ENCODE results near the gene ZC3H10. TPM values are rescaled to one million over a fixed set of nuclear protein-coding genes. Genes with fewer than 3 reads are reported as not detected.

ZC3H10 gene
- total and polyA plus RNA-seq, 2 of the 13 experiments (the other 11 are each of a cell fraction or from before 2014, with no cell fraction given) = 0.70 to 2.3 TPM

DNA sequence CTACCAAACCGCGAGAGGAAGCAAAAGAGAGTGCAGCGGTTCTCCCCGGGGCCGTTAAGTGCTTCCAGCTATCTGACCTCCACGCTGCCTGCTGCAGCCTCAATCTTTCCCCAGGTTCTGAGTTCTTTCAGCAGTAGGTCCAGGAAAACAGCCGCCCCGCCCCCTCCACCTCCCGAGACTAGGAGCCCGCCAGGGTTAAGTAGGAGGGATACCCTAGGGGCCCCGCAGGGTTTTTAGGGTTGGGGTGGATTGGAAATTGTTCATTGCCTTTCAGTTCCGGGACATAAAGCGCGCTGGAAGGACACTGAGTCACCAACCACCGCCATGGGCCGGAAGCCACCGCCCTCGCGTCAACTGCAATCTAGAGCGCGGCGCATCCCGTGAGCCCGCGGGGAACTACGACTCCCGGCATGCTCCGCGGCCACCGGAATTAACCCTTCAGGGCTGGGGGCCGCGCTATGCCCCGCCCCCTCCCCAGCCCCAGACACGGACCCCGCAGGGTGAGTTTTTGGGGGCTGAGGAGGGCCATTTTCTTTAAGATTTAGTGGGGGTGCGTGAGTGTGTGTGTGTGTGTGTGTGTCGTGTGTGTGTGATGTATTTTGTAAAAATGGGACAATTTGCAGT is 34.2 kb downstream of the ZC3H10 start, which contains the start of gene MYL6B (continued):
- TF ChIP-seq MAZ (IDR thresholded peaks at IDR 0.05; ENCODE audit: borderline replicate concordance, low read depth, low read length) (peak; percentile 80; the same call in 1 of the 2 replicates), MAZ (CRISPR knock-in tag; IDR thresholded peaks at IDR 0.05; ENCODE audit: low read depth) (0 out of 2 replicates have a peak, but pooled peaks have one; percentile 58), ARHGAP35 (CRISPR knock-in tag; IDR thresholded peaks at IDR 0.05; ENCODE audit: borderline replicate concordance) (0 out of 2 replicates have a peak, but pooled peaks have one; percentile 22), ZFP82 (CRISPR knock-in tag; IDR thresholded peaks at IDR 0.05; ENCODE audit: borderline replicate concordance) (no peak; the same call in 1 of the 2 replicates), KAT2B (IDR thresholded peaks at IDR 0.05; ENCODE audit: borderline replicate concordance, low read depth, low read length) (no peak), DNMT1 (CRISPR knock-in tag; IDR thresholded peaks at IDR 0.05) (no peak), ZBTB42 (CRISPR knock-in tag; IDR thresholded peaks at IDR 0.05) (no peak), POLR2A (IDR thresholded peaks at IDR 0.05; ENCODE audit: insufficient read depth in 1 of 2, low read depth in 2 of 2, low read length in 2 of 2) (peak; percentile 66 to 81; a peak in 2 of 4 replicates), ZNF607 (CRISPR knock-in tag; IDR thresholded peaks at IDR 0.05; ENCODE audit: borderline replicate concordance) (no peak; the same call in 1 of the 2 replicates), ZNF558 (CRISPR knock-in tag; IDR thresholded peaks at IDR 0.05; ENCODE audit: borderline replicate concordance) (no peak), PRMT3 (CRISPR knock-in tag; IDR thresholded peaks at IDR 0.05; ENCODE audit: borderline replicate concordance, low read depth) (no peak), ZFP62 (CRISPR knock-in tag; IDR thresholded peaks at IDR 0.05) (no peak), FOXK1 (CRISPR knock-in tag; IDR thresholded peaks at IDR 0.05; ENCODE audit: borderline replicate concordance, low read depth) (peak; percentile 73; the same call in 1 of the 2 replicates), CHD4 (IDR thresholded peaks at IDR 0.05; ENCODE audit: borderline replicate concordance, low read length) (no peak; the same call in 1 of the 2 replicates), DPF2 (CRISPR knock-in tag; IDR thresholded peaks at IDR 0.05; ENCODE audit: borderline replicate concordance, low read depth) (no peak), FOXA1 (IDR thresholded peaks at IDR 0.05) (no peak), FOXA1 (CRISPR knock-in tag; IDR thresholded peaks at IDR 0.05) (0 out of 2 replicates have a peak, but pooled peaks have one; percentile 29), FOXK2 (IDR thresholded peaks at IDR 0.05) (no peak), ZKSCAN1 (IDR thresholded peaks at IDR 0.05; ENCODE audit: low read length) (no peak), BCL6 (CRISPR knock-in tag; IDR thresholded peaks at IDR 0.05) (0 out of 2 replicates have a peak, but pooled peaks have one; percentile 25), ZFP36 (IDR thresholded peaks at IDR 0.05; ENCODE audit: borderline replicate concordance, low read depth, low read length, partially characterized antibody) (no peak), MBD4 (IDR thresholded peaks at IDR 0.05; ENCODE audit: borderline replicate concordance, low read length) (no peak), ZSCAN9 (CRISPR knock-in tag; IDR thresholded peaks at IDR 0.05; ENCODE audit: borderline replicate concordance) (no peak), NFE2 (CRISPR knock-in tag; IDR thresholded peaks at IDR 0.05) (no peak)
- TF ChIP-seq, protein P1, sequence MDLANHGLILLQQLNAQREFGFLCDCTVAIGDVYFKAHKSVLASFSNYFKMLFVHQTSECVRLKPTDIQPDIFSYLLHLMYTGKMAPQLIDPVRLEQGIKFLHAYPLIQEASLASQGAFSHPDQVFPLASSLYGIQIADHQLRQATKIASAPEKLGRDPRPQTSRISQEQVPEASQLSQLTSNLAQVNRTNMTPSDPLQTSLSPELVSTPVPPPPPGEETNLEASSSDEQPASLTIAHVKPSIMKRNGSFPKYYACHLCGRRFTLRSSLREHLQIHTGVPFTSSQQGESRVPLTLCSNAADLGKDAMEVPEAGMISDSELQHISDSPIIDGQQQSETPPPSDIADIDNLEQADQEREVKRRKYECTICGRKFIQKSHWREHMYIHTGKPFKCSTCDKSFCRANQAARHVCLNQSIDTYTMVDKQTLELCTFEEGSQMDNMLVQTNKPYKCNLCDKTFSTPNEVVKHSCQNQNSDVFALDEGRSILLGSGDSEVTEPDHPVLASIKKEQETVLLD (CRISPR knock-in tag; IDR thresholded peaks at IDR 0.05; ENCODE audit: low read depth) = no peak
- TF ChIP-seq, protein P2, sequence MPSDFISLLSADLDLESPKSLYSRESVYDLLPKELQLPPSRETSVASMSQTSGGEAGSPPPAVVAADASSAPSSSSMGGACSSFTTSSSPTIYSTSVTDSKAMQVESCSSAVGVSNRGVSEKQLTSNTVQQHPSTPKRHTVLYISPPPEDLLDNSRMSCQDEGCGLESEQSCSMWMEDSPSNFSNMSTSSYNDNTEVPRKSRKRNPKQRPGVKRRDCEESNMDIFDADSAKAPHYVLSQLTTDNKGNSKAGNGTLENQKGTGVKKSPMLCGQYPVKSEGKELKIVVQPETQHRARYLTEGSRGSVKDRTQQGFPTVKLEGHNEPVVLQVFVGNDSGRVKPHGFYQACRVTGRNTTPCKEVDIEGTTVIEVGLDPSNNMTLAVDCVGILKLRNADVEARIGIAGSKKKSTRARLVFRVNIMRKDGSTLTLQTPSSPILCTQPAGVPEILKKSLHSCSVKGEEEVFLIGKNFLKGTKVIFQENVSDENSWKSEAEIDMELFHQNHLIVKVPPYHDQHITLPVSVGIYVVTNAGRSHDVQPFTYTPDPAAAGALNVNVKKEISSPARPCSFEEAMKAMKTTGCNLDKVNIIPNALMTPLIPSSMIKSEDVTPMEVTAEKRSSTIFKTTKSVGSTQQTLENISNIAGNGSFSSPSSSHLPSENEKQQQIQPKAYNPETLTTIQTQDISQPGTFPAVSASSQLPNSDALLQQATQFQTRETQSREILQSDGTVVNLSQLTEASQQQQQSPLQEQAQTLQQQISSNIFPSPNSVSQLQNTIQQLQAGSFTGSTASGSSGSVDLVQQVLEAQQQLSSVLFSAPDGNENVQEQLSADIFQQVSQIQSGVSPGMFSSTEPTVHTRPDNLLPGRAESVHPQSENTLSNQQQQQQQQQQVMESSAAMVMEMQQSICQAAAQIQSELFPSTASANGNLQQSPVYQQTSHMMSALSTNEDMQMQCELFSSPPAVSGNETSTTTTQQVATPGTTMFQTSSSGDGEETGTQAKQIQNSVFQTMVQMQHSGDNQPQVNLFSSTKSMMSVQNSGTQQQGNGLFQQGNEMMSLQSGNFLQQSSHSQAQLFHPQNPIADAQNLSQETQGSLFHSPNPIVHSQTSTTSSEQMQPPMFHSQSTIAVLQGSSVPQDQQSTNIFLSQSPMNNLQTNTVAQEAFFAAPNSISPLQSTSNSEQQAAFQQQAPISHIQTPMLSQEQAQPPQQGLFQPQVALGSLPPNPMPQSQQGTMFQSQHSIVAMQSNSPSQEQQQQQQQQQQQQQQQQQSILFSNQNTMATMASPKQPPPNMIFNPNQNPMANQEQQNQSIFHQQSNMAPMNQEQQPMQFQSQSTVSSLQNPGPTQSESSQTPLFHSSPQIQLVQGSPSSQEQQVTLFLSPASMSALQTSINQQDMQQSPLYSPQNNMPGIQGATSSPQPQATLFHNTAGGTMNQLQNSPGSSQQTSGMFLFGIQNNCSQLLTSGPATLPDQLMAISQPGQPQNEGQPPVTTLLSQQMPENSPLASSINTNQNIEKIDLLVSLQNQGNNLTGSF (CRISPR knock-in tag; IDR thresholded peaks at IDR 0.05) = no peak; the same call in 1 of the 2 replicates

Data from HepG2 (cell line).